Endothelial cell of umbilical vein (primary cell): Measurements from ENCODE around the gene FILIP1L.

Source experiments
- EZH2 ChIP-seq: IDR thresholded peaks from 2 replicates; pipeline ENCODE4 v1.6.1; 2012; ENCODE audit warnings: borderline replicate concordance, low read depth, mild to moderate bottlenecking, moderate library complexity, low read length, inconsistent platforms; ENCODE audit not compliant: severe bottlenecking
- JUN ChIP-seq: IDR thresholded peaks from 2 replicates; pipeline ENCODE4 v1.6.1; 2011; ENCODE audit warnings: borderline replicate concordance, low read depth; ENCODE audit not compliant: insufficient read length, insufficient read depth
- POLR2A ChIP-seq: IDR thresholded peaks from 2 replicates; pipeline ENCODE4 v1.6.1; 2012; ENCODE audit warnings: low read depth, mild to moderate bottlenecking, control low read depth, low read length
- POLR2AphosphoS5 ChIP-seq: IDR thresholded peaks from 2 replicates; pipeline ENCODE4 v1.6.1; 2012; ENCODE audit warnings: low read depth, mild to moderate bottlenecking, control low read depth, low read length, moderate library complexity; ENCODE audit not compliant: insufficient read depth
- TF ChIP-seq, protein P1 (sequence below), 2 donors: IDR thresholded peaks; 1 replicate in 1 of 2; 2 replicates in 1 of 2; pipeline ENCODE4 v1.5.1; 2011; ENCODE audit warnings: low read length in 2 of 2, mild to moderate bottlenecking in 2 of 2, moderate library complexity in 2 of 2, control low read depth in 1 of 2, inconsistent platforms in 1 of 2, low read depth in 1 of 2; ENCODE audit not compliant: insufficient read depth in 1 of 2; ENCODE audit errors: extremely low read depth in 1 of 2
- TF ChIP-seq, protein P2 (sequence below): IDR thresholded peaks from 2 replicates; pipeline ENCODE4 v1.6.1; 2011; ENCODE audit not compliant: insufficient read depth, insufficient read length

DNA sequence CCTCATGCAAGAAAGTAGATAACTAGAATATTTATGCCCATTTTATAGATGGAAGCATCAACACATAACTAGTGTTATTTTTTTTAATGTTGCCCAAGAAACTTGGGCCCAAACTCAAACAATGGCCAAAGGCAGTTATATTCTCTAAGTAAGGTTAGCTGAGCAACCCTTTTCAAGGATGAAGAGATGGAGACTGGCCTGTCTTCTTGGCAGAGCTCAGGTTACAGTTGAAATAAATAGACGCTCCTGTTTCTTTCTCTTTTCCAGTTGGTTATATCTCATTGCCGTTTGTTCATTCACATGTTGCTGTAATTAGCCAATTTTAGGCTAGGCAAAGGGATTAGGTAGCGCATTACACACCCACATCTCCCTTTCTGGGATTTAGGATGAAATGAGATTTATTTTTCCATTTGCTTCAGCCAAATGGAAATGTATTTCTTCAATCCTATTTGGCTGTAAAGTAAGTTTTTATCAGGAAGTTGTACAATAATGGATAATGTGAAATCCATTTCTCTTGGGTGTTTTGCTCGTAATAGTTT is 203.5 kb downstream of the FILIP1L start:
- TF ChIP-seq, protein P1, sequence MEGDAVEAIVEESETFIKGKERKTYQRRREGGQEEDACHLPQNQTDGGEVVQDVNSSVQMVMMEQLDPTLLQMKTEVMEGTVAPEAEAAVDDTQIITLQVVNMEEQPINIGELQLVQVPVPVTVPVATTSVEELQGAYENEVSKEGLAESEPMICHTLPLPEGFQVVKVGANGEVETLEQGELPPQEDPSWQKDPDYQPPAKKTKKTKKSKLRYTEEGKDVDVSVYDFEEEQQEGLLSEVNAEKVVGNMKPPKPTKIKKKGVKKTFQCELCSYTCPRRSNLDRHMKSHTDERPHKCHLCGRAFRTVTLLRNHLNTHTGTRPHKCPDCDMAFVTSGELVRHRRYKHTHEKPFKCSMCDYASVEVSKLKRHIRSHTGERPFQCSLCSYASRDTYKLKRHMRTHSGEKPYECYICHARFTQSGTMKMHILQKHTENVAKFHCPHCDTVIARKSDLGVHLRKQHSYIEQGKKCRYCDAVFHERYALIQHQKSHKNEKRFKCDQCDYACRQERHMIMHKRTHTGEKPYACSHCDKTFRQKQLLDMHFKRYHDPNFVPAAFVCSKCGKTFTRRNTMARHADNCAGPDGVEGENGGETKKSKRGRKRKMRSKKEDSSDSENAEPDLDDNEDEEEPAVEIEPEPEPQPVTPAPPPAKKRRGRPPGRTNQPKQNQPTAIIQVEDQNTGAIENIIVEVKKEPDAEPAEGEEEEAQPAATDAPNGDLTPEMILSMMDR (IDR thresholded peaks at IDR 0.05; ENCODE audit: extremely low read depth in 1 of 2, insufficient read depth in 1 of 2, low read depth in 1 of 2, low read length in 2 of 2): no peak
- TF ChIP-seq, protein P2, sequence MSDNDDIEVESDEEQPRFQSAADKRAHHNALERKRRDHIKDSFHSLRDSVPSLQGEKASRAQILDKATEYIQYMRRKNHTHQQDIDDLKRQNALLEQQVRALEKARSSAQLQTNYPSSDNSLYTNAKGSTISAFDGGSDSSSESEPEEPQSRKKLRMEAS: no peak
- no peak for TF ChIP-seq POLR2A
- no peak for TF ChIP-seq POLR2AphosphoS5
- TF ChIP-seq EZH2: no peak
- TF ChIP-seq JUN: no peak
